ENCODE measurements around the gene KLF5.

KLF5 gene

GRCh38 chr13:73089213-73089612 lies 30.4 kb downstream of the KLF5 start:
- Histone ChIP-seq H3K27ac (ENCODE audit: extremely low read depth, low read depth, low read length) (no peak overlapping the region), H3K4me3 (ENCODE audit: low read depth, low read length) (no peak overlapping the region), H3K36me3 (ENCODE audit: control insufficient read depth in 2 of 2, insufficient read depth in 1 of 2, low read length in 2 of 2) (no peaks in the 10 kb centered on the region), H3K4me1 (ENCODE audit: control insufficient read depth, insufficient read depth, low read length) (no peaks in the 10 kb centered on the region), H3K9me3 (ENCODE audit: control insufficient read depth, insufficient read depth, low read depth, low read length) (no peaks in the 10 kb centered on the region)
- ChIA-PET POLR2A (no interaction called here), CTCF (no interaction called here)
- TF ChIP-seq SP7 (tag by site-specific recombination; IDR thresholded peaks at IDR 0.05) = peak; percentile 73
- no peak for TF ChIP-seq ZNF707 (tag by site-specific recombination; IDR thresholded peaks at IDR 0.05)

GRCh38 chr13:73090116-73090822 lies 31.5 kb downstream of the KLF5 start:
- no peak overlapping the region for H3K4me3 ChIP-seq (ENCODE audit: low read depth, low read length)
- H3K27ac ChIP-seq (ENCODE audit: extremely low read depth, low read depth, low read length) = no peak overlapping the region
- H3K9me3 ChIP-seq (ENCODE audit: control insufficient read depth, insufficient read depth, low read depth, low read length) = no peaks in the 10 kb centered on the region
- ChIA-PET POLR2A (no interaction called here), CTCF (no interaction called here)
- no peaks in the 10 kb centered on the region for H3K4me1 ChIP-seq (ENCODE audit: control insufficient read depth, insufficient read depth, low read length)
- H3K36me3 ChIP-seq (ENCODE audit: control insufficient read depth in 2 of 2, insufficient read depth in 1 of 2, low read length in 2 of 2) = no peaks in the 10 kb centered on the region
- TF ChIP-seq SETDB1 (IDR thresholded peaks at IDR 0.05; ENCODE audit: insufficient read length, low read length) (peak; percentile 48), ZNF600 (tag by site-specific recombination; IDR thresholded peaks at IDR 0.05) (no peak), ZNF629 (tag by site-specific recombination; IDR thresholded peaks at IDR 0.05) (peak; percentile 64), INSM2 (tag by site-specific recombination; IDR thresholded peaks at IDR 0.05) (0 out of 2 replicates have a peak, but pooled peaks have one; percentile 16), TRIM28 (IDR thresholded peaks at IDR 0.05; ENCODE audit: borderline replicate concordance, low read length) (peak; percentile 72; the same call in 1 of the 2 replicates), ZNF560 (tag by site-specific recombination; IDR thresholded peaks at IDR 0.05; ENCODE audit: borderline replicate concordance) (no peak), MZF1 (tag by site-specific recombination; IDR thresholded peaks at IDR 0.05; ENCODE audit: borderline replicate concordance) (0 out of 2 replicates have a peak, but pooled peaks have one; percentile 42), TCF7L2 (IDR thresholded peaks at IDR 0.05; ENCODE audit: borderline replicate concordance, low read depth, low read length) (peak; percentile 96), ZNF394 (tag by site-specific recombination; IDR thresholded peaks at IDR 0.05; ENCODE audit: borderline replicate concordance) (peak; percentile 25; the same call in 1 of the 2 replicates), WT1 (tag by site-specific recombination; IDR thresholded peaks at IDR 0.05) (peak; percentile 66), ZNF157 (tag by site-specific recombination; IDR thresholded peaks at IDR 0.05) (no peak), ZNF366 (tag by site-specific recombination; conservative IDR thresholded peaks at IDR 0.05) (peak; percentile 82), ZFP41 (tag by site-specific recombination; IDR thresholded peaks at IDR 0.05; ENCODE audit: borderline replicate concordance) (no peak), ZNF518A (tag by site-specific recombination; conservative IDR thresholded peaks at IDR 0.05; ENCODE audit: low read depth) (peak; percentile 56), SP7 (tag by site-specific recombination; IDR thresholded peaks at IDR 0.05) (peak; percentile 86), PRDM1 (tag by site-specific recombination; IDR thresholded peaks at IDR 0.05) (0 out of 2 replicates have a peak, but pooled peaks have one; percentile 12)
- TF ChIP-seq, protein P1, sequence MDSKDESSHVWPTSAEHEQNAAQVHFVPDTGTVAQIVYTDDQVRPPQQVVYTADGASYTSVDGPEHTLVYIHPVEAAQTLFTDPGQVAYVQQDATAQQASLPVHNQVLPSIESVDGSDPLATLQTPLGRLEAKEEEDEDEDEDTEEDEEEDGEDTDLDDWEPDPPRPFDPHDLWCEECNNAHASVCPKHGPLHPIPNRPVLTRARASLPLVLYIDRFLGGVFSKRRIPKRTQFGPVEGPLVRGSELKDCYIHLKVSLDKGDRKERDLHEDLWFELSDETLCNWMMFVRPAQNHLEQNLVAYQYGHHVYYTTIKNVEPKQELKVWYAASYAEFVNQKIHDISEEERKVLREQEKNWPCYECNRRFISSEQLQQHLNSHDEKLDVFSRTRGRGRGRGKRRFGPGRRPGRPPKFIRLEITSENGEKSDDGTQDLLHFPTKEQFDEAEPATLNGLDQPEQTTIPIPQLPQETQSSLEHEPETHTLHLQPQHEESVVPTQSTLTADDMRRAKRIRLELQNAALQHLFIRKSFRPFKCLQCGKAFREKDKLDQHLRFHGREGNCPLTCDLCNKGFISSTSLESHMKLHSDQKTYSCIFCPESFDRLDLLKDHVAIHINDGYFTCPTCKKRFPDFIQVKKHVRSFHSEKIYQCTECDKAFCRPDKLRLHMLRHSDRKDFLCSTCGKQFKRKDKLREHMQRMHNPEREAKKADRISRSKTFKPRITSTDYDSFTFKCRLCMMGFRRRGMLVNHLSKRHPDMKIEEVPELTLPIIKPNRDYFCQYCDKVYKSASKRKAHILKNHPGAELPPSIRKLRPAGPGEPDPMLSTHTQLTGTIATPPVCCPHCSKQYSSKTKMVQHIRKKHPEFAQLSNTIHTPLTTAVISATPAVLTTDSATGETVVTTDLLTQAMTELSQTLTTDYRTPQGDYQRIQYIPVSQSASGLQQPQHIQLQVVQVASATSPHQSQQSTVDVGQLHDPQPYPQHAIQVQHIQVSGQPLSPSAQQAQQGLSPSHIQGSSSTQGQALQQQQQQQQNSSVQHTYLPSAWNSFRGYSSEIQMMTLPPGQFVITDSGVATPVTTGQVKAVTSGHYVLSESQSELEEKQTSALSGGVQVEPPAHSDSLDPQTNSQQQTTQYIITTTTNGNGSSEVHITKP (tag by site-specific recombination; IDR thresholded peaks at IDR 0.05) = 0 out of 2 replicates have a peak, but pooled peaks have one; percentile 42
- TF ChIP-seq, protein P2, sequence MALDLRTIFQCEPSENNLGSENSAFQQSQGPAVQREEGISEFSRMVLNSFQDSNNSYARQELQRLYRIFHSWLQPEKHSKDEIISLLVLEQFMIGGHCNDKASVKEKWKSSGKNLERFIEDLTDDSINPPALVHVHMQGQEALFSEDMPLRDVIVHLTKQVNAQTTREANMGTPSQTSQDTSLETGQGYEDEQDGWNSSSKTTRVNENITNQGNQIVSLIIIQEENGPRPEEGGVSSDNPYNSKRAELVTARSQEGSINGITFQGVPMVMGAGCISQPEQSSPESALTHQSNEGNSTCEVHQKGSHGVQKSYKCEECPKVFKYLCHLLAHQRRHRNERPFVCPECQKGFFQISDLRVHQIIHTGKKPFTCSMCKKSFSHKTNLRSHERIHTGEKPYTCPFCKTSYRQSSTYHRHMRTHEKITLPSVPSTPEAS (tag by site-specific recombination; IDR thresholded peaks at IDR 0.05) = no peak
- TF ChIP-seq, protein P3, sequence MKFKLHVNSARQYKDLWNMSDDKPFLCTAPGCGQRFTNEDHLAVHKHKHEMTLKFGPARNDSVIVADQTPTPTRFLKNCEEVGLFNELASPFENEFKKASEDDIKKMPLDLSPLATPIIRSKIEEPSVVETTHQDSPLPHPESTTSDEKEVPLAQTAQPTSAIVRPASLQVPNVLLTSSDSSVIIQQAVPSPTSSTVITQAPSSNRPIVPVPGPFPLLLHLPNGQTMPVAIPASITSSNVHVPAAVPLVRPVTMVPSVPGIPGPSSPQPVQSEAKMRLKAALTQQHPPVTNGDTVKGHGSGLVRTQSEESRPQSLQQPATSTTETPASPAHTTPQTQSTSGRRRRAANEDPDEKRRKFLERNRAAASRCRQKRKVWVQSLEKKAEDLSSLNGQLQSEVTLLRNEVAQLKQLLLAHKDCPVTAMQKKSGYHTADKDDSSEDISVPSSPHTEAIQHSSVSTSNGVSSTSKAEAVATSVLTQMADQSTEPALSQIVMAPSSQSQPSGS (tag by site-specific recombination; IDR thresholded peaks at IDR 0.05; ENCODE audit: low read depth) = peak; percentile 85
